ENCODE data around the gene RPUSD1.
A peak's percentile ranks its signal among the peaks of the same experiment; 100 is the strongest.
"Not testable (repeated sequence)": the region's sequence is repeated elsewhere in the genome, so short reads cannot be mapped to it uniquely, and the experiment has no call there.

The RPUSD1 gene

DNA sequence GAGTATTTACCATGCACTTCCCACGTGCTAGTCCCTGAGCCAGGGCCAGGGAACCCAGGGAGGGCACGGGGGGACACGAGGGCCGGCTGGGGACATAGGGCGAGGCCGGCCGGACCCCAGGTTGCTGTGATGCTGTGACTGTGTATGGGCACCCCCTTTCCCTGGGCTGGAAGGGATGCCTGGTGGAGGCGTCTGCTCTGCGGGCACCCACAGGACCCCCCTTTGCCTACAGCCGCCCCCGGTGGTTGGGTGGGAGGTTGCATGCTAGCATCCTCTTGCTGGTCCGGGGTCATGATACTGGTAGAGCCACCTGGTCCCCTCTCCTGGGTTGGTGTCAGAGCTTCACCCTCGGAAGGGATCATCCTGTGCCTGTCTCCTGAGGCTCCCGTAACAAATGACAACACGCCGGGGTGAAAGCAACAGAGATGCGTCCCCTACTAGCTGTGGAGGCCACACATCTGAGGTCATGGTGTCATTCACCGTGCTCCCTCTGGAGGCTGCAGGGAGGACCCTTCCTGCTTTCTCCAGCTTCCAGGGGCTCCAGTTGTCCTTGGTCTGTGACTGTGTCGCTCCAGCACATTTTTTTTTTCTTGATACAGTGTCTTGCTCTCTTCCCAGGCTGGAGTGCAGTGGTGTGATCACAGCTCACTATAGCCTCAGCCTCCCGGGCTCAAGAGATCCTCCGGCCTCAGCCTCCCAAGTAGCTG, 44.2 kb downstream of the RPUSD1 start:
- Mint-ChIP-seq H3K4me3 (no peak overlapping the region), H3K9me3 (no peaks in the 10 kb centered on the region), H3K27ac (no peak overlapping the region), H3K4me1 (peaks cover 13% of the 10 kb centered on the region), H3K27me3 (no peaks in the 10 kb centered on the region), H3K36me3 (no peaks in the 10 kb centered on the region)
- ATAC-seq: no peak

DNA sequence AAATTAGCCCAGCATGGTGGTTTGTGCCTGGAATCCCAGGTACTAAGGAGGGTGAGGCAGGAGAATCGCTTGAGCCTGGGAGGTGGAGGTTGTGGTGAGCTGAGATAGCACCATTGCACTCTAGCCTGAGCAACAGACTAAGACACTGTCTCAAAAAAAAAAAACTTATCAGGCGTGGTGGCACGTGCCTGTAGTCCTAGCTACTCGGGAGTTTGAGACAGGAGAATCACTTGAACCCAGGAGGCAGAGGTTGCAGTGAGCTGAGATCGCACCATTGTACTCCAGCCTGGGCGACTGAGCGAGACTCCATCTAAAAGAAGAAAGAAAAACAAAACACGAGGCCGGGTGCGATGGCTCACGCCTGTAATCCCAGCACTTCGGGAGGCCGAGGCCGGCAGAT, 45.3 kb downstream of the RPUSD1 start:
- not testable (repeated sequence) for H3K36me3 Mint-ChIP-seq, H3K9me3 Mint-ChIP-seq, H3K4me3 Mint-ChIP-seq, H3K27me3 Mint-ChIP-seq, ATAC-seq, H3K27ac Mint-ChIP-seq
- H3K4me1 Mint-ChIP-seq: peaks cover 20% of the 10 kb centered on the region

DNA sequence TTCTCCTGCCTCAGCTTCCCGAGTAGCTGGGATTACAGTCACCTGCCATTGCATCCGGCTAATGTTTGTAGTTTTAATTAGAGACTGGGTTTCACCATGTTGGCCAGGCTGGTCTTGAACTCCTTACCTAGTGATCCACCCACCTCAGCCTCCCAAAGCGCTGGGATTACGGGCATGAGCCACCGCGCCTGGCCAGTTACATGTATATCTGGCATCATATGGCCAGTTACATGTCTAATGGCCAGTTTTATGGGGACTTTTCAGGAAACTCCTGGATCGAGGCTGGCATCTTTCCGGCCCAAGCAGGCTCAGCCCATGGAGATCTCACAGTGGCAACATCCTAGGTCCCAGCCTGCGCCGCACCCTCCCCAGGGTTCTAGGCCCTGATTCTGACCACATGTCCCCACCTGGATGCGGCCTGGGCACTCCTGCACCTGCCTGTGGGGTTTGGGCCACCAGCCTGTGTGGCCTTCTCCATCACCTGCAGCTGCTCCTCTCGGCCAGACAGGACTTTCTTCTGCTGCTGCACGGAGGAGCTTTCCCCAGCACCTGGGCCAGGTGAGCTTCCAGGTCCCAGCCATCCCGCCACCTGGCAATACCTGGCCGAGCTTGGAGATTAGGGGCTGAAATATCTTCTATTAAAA, 46.1 kb downstream of the RPUSD1 start:
- Mint-ChIP-seq H3K36me3 (no peaks in the 10 kb centered on the region), H3K4me3 (peak overlapping the region; percentile 75), H3K9me3 (no peaks in the 10 kb centered on the region), H3K4me1 (peaks cover 28% of the 10 kb centered on the region), H3K27ac (peak overlapping the region; percentile 88), H3K27me3 (no peaks in the 10 kb centered on the region)
- no peak for ATAC-seq

DNA sequence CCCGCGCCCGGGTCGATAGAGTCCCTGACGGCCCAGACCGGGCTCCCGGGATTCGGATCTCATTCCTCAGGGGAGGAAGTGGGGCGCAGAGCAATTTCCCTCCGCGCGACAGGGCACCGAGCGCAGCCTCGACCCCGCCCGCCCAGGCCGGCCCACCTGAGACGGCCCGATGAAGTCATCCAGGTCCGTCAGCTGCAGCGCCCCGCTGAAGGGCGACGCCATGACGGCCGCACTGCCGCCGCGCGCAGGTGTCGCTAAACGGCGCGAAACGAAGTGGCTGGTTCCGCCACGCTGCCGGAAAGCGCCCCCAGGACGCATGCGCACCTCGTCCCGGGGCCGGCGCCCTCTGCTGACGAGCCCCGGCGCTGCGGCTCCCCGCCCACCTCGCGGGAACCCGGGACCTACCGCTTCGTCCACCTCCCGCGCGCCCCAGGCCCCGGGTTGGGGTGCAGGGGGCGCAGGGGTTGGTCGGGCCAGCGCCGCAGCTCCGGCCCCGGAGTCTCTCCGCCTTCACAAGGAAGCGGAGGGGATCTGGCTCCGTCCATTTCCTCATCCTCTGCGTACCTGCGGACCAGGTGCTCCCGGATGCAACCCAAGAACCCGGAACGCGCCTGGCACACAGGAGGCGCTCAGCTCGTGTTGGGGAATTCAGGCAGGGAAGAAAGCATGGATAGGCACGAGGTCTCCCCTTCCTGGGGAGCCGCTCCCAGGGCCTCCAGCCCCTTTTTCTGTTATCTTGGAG, 47.2 kb downstream of the RPUSD1 start, which contains the start of gene CIAO3:
Gene CIAO3 (minus strand): TSS at position 234 of the 742 bp plus-strand sequence. CDS start 12 bp downstream, at position 222.
- peak within 1 kb of the TSS; percentile 83 for H3K4me3 Mint-ChIP-seq
- H3K36me3 Mint-ChIP-seq: peaks cover 6% of the 10 kb centered on the region
- peak within 1 kb of the TSS; percentile 88 for H3K27ac Mint-ChIP-seq
- no peaks in the 10 kb centered on the region for H3K27me3 Mint-ChIP-seq
- peak; percentile 90 for ATAC-seq
- peaks cover 36% of the 10 kb centered on the region for H3K4me1 Mint-ChIP-seq
- H3K9me3 Mint-ChIP-seq: no peaks in the 10 kb centered on the region

GRCh38 chr16:740459-740763, 47.8 kb downstream of the RPUSD1 start:
- ATAC-seq: peak; percentile 1
- Mint-ChIP-seq H3K27ac (peak overlapping the region; percentile 88), H3K4me3 (peak overlapping the region; percentile 83), H3K9me3 (no peaks in the 10 kb centered on the region), H3K36me3 (peaks cover 9% of the 10 kb centered on the region), H3K4me1 (peaks cover 41% of the 10 kb centered on the region), H3K27me3 (no peaks in the 10 kb centered on the region)

DNA sequence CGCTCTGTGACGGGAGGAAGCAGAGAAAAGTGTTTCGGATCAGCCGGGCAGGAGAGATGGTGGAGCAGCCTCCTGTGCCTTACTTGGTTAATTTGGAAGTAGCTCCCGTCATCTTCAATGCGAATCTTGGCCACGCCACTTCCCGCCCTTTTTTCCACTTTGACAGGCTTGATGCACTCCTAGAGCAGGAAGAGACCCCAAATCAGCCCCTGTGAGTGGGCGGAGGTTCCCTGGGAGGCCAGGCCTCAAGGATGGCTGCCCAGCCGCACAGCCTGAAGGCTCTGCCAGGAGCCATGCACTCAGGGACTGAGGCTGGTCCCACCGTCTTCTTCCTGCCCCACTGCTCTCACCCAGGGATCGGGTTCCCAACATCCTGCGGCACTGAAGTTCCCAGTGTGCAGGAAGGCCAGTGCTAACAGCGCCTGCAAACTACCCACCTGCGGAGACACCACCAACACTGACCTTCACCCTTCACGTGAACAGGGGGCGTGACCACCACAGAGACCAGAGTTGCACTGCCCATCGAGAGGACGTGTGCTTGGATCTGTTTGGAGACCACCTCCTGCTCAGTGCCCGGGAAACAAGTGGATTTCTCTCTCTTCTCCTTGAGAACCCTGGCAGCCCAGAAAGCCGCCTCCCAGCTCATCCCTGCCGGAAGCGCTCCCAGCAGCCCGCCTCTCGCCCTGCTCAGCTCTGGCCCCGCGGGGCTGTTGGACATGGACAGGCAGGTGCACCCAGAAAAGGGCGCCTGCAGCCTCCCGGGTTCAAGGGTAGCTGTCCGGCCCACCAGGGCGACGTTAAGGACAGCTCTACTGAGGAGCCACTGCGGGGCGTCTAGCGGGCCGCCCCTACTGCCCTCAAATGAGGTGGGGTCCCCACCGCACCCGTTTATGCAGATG, 48.4 kb downstream of the RPUSD1 start:
- no peaks in the 10 kb centered on the region for H3K27me3 Mint-ChIP-seq
- peaks cover 14% of the 10 kb centered on the region for H3K36me3 Mint-ChIP-seq
- peaks cover 46% of the 10 kb centered on the region for H3K4me1 Mint-ChIP-seq
- ATAC-seq: no peak
- H3K4me3 Mint-ChIP-seq: peak overlapping the region; percentile 83
- H3K27ac Mint-ChIP-seq: peak overlapping the region; percentile 88
- H3K9me3 Mint-ChIP-seq: no peaks in the 10 kb centered on the region

DNA sequence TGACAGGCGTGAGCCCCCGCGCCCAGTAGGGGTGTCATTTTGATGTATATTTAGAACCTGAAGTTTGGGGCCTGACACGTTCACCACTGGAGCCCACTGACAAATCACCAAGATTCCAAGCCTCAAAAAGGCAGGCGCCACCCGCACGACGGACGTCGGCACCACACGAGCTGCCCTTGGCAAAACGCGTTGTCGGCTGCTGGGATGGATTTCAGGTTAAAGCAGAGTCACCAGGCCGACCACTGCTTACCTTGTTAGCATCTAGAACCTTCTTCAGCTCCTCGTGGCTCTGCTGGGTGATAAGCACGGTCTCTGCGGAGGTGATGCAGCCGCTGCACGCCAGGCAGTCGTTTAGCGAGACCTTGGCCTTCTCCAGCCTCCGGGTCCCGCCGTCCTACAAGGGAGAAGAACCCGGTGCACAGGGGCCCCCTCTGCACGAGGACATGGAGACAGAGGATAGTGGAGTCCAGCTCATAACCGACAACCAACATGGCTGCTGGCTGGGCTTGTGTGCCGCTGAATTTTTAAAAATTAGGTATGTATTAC, 51.2 kb downstream of the RPUSD1 start:
- H3K9me3 Mint-ChIP-seq: no peaks in the 10 kb centered on the region
- H3K4me3 Mint-ChIP-seq: no peak overlapping the region
- peaks cover 25% of the 10 kb centered on the region for H3K36me3 Mint-ChIP-seq
- H3K27ac Mint-ChIP-seq: peak overlapping the region; percentile 88
- H3K4me1 Mint-ChIP-seq: peaks cover 46% of the 10 kb centered on the region
- H3K27me3 Mint-ChIP-seq: no peaks in the 10 kb centered on the region
- ATAC-seq: no peak

DNA sequence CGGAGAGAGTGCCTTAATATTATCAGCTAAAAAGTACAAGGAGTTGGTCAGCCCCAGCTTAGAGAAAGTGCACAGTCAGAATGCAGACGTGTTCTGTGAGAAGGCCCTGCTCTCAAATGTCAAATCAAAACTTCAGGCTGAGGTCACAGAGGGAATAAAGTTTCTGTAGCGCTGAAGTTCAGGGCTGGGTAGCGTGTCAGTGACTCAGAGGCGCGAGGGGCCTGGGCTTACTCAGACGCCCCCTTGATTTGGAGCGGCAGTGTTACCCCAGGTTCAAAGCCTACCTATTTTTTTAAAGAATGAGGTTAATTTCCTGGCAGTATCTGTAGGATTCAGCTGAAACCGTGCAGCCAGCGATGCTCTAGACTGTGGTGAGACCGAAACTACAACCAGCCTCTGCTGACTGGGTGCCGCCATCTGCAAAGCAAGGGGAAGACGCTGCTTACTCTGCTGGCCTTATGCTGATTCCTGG, 52.2 kb downstream of the RPUSD1 start:
- Mint-ChIP-seq H3K4me1 (peaks cover 46% of the 10 kb centered on the region), H3K27me3 (no peaks in the 10 kb centered on the region), H3K9me3 (no peaks in the 10 kb centered on the region), H3K36me3 (peaks cover 25% of the 10 kb centered on the region), H3K4me3 (peak overlapping the region; percentile 62), H3K27ac (peak overlapping the region; percentile 80)
- ATAC-seq: peak; percentile 59

DNA sequence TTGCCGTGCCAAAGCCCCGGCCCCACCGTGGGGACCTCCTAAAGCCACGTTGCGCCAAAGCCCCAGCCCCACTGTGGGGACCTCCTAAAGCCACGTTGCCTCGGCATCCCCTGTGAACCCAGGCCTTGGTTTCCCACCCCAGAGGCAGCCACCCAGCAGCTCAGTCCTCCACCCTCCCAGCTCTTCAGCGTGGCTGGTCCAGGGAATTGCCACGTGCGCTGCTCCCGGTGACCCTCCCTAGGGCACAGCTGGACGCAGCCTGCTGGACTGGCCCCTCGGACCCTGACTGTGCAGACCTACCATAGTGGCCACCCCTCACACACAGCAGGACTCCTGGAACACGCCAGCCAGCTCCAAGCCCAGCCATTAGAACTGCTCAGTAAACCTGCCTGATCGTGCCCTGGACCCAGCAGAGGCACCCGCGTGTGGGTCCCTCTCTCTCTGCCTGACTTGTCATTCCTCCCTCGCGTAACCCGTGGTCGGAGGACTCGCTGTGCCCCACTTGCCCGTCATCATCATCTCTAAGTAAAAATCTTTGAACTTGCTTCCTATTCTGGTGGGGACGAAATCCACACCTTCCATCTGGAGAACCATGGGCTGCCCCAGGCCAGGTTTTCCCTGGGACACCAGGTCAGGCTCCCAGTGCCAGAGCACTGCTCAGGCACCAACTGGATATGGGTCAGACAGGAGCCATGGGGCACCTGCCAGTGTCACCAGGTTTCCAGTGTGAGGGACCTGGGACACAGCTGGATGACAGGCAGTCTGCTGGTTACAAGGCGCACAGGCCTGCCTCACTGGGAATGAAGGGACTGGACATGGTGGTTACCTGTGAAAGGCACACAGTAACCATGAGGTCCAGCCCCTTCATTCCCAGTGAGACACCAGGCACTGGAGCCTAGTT, 53.0 kb downstream of the RPUSD1 start:
- Mint-ChIP-seq H3K9me3 (no peaks in the 10 kb centered on the region), H3K27me3 (no peaks in the 10 kb centered on the region), H3K27ac (peak overlapping the region; percentile 80), H3K4me3 (no peak overlapping the region), H3K36me3 (peaks cover 25% of the 10 kb centered on the region), H3K4me1 (peaks cover 45% of the 10 kb centered on the region)
- no peak for ATAC-seq

All from stimulated activated memory B cell treated with anti-CD40 and anti-IgM and Interleukin-4, amounts not matched to agents 10 μg/mL and 1 μg/mL and 100 μg/mL, for 72 hours (primary cell).